LNCAP (cell line): ENCODE results near the gene SLC12A1.

ENCODE experiments used
- CTCF ChIP-seq: fragments of 450-650 bp; IDR thresholded peaks from 2 replicates; pipeline ENCODE4 v1.5.1; 2017; ENCODE audit warnings: mild to moderate bottlenecking

Gene SLC12A1

DNA sequence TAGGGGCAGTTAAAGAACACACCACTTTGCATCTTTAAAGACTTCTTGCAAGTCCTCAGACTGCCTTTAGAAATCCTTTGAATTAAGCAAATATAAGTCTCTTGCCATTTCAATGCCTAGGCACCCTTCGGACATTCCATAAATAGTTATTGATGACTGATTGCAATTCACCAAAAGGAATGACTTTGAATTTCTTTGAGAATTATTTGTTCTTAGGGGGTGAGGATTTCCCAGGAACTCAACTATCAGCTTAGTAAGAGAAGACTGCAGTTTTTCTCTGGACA is 27.5 kb upstream of the SLC12A1 start:
- no peak for TF ChIP-seq CTCF

DNA sequence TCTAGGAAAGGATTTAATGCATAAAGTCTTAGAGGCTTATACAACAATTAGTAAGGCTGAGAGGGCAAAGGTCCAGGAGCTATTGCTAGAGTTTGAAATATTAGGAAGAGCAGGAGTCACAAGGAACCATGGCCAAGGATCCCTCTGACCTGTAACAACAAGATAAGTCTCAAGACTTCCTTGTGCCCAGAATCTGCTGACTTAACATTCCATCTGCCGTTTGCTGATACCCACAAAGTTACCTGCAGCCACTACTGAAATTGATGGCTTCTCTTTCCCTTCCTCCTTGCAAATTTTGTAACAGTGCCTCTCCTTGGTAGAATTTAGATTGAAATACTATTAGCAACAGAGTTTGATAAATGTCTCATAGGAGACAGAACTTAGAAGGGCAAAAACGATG is 23.4 kb upstream of the SLC12A1 start:
- no peak for TF ChIP-seq CTCF

DNA sequence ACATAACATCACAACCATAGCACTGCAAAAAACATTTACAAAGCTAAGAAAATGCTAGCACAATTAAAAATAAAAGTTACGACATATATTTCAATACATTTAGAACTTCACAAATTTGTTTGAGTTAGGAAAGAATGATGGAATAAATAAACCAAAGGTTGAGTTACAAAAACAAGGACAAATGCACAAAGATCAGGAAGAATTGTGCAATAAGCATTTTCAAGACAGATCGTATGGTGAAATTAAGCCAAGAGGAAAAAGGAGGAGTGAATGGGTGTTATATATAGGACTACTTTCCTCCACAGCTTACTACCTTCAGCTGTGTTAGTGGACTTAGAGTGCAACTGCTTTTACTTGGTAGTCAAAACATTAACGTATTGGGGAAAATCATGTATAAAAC is 20.6 kb upstream of the SLC12A1 start:
- no peak for TF ChIP-seq CTCF

DNA sequence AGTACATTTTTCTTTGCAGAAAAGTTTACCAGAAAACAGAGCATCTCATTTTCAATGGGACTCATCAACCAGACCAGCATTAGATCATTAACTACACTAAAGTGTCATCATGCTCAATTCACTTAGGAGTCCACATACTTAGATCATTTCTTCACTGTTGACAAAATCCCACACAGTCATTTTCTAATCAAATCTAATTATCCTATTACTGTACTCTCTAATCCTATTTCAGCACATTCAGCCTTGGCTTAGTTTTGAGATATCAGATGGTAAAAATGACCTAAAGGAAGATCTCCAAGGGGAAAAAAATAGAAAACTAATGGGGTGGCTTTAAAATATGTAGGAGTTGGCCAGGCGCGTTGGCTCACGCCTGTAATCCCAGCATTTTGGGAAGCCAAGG is 19.8 kb upstream of the SLC12A1 start:
- TF ChIP-seq CTCF: no peak

GRCh38 chr15:48190932-48191573 is 15.0 kb upstream of the SLC12A1 start:
- TF ChIP-seq CTCF: no peak

GRCh38 chr15:48191574-48192225 is 14.4 kb upstream of the SLC12A1 start, which contains the start of gene CTXN2:
Gene CTXN2 (plus strand): TSS chr15:48191665. CDS start chr15:48201301, 9,636 bp downstream.
- TF ChIP-seq CTCF: no peak

GRCh38 chr15:48202068-48202467 is 4.0 kb upstream of the SLC12A1 start:
- TF ChIP-seq CTCF: no peak

GRCh38 chr15:48221261-48221660 is 15.2 kb downstream of the SLC12A1 start:
- TF ChIP-seq CTCF: no peak
